GM21825 (cell line): ENCODE measurements around the gene SLC25A30.
"Not testable (repeated sequence)": the region's sequence is repeated elsewhere in the genome, so short reads cannot be mapped to it uniquely, and the experiment has no call there.

Experiments
- ATAC-seq: cut with Tn5 transposase; IDR thresholded peaks from one replicate; pipeline ENCODE4 v1.9.1; 2021; ENCODE audit warnings: mild to moderate bottlenecking, moderate library complexity; ENCODE audit not compliant: unreplicated experiment

SLC25A30 gene

DNA sequence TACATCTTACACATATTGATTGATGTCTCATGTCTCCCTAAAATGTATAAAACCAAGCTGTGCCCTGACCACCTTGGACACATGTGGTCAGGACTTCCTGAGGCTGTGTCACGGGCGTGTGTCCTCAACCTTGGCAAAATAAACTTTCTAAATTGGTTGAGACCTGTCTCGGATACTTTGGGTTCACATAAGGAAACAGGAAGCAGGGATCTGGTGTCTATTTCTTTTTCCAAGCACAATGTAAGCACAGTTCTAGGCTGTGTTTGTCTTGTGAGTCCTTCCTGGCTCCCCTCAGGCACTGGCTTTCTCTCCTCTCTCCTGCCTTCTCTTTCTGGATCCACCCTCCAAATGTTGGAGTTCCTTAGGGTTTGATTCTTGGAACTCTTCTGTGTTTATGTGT, 49.6 kb downstream of the SLC25A30 start:
- ATAC-seq: no peak

DNA sequence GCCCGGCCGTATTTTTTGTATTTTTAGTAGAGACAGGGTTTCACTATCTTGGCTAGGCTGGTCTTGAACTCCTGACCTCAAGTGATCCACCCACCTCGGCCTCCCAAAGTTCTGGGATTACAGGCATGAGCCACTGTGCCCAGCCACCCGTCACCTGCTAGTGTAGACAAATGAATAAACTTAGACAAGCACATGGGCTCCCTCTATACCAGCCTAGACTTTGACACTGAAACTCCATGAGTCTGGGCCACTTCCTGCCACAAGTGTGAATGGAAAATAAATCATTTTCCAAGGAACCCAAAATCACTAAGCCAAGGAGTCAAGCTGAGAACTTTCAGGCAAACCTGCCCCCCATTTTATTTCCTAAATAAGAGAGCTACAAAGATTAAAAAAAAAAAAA, 50.2 kb downstream of the SLC25A30 start:
- ATAC-seq: no peak

DNA sequence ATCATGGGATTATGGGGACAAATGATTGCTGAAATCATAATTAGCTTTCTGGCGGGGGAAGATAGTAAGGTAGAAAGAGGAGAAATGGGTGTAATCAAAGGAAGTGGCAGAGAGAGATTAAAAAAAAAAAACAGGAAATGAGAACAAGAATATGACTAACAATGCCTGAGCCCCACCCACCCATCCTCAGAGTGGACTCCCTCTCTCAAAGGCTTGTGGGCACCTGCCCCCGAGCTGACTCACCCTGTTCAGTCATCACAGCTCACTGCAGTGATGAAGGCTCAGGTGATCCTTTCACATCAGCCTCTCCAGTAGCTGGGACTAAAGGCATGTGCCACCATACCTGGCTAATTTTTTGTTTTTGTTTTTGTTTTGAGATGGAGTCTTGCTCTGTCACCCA, 50.8 kb downstream of the SLC25A30 start:
- ATAC-seq: peak; percentile 92

DNA sequence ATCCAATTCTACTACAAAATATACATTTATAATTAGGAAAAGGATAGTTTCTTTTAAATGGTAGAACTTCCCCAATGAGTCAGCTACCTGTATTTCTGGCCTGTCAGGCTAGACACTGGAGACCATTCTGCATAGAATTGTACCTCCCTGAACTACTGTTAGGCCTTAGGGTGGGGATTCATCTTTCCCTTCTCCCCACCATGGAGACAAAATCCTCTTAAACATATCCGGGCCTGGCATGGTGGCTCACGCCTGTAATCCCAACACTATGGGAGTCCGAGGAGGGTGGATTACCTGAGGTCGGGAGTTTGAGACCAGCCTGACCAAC, 52.7 kb downstream of the SLC25A30 start:
- no peak for ATAC-seq

DNA sequence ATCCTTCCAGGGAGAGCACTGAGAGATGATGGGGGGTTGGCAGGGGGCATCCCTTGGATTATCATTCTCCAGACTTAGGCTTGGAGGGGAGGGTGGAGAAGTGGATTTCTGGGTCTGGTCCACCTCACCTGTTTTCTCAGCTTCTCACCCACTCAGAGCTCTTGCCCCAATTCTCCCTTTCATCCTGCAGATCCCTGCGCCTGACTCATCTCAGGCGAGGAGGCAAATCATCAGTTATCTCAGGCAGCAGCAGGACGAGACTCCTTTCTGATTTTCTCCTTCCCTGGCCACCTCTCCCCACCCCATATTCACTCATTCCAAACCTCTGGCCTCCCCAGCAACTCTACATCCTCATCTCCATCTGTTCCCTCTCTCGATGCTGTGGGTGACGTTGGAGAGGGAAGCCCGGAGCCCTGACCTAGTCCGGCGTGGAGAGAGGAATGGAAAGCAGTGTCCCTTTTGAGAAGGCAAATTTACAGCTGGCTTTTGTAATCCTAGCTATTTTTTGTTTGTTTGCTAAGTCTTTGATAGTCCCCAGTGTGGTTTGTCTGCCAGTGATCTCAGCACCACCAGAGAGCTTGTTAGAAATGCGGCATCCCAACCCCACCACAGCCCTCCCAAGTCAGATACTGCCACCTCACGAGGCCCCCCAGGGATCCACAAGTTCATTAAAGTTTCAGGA, 53.2 kb downstream of the SLC25A30 start:
- ATAC-seq: no peak

DNA sequence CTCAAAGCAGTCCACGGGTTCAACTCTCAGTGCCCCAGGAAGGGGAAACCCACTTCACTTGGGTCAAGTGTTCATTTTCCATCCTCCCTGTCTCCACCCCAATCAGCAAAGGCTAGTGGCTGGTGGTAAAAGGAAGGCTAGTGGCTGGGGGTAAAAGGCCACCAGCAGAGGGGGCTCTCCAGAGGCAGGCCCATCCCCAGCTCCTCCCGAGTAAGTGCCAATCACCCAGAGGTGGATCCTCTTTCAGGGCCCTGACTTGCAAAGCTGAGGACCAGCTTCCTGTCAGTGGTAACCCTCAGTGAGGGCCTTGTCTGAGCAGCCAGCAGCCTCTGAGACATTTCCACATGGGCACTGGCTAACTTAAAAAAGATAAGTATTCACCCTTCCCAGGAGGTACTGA, 55.2 kb downstream of the SLC25A30 start:
- no peak for ATAC-seq

DNA sequence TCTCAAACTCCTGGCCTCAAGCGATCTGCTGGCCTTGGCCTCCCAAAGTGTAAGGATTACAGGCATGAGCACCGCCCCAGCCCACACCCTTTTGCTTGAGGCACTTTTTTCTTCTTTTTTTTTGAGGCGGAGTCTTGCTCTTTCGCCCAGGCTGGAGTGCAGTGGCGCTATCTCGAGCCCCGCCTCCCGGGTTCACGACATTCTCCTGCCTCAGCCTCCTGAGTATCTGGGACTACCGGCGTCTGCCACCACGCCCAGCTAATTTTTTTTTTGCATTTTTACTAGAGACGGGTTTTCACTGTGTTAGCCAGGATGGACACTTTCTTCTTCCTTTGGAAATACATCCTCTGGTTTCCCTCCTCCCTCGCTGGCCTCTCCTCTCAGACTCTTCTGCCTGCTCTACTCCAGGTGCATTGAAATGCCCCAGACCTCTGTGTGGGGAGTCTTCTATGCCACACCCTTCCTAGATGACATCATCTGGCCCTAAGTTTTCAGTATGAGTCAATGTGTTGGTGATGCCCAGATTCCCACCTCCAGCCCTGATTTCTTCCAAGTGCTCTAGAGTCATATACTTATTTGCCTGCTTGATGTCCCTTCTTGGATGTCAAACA, 56.5 kb downstream of the SLC25A30 start:
- ATAC-seq: no peak

DNA sequence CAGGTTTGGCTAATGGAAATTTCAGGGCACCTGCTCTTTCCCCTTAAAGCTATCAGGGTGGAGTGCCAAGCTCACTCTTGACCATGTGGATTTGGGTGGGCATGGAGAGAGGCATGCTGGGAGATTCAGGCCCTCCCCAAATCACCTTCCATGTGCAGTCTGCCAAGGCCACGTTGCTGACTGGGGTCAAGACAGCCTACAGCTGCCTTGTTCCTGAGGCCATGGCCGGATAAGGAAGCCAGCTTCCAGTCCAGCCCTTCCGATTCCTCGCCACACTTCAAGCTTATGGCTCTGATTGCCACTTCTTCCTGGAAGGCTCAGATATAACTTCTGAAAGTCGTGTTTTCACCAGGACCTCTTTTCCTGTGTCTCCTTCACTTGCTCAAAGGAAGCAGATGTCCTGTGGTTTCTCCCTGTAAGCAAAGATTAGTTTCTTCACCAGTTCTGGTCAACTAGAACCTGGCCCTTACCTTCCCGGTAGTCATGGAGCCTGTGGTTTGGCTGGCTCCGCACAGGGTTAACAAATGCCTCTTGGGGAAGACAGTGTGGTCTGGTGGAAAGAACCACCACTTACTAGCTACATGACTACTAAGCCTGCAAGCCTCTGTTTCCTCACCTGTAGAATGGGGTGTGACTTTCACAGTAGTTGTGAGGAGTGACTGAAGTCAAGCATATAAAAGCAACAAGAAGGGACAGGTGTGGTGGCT, 61.1 kb downstream of the SLC25A30 start:
- ATAC-seq: no peak

DNA sequence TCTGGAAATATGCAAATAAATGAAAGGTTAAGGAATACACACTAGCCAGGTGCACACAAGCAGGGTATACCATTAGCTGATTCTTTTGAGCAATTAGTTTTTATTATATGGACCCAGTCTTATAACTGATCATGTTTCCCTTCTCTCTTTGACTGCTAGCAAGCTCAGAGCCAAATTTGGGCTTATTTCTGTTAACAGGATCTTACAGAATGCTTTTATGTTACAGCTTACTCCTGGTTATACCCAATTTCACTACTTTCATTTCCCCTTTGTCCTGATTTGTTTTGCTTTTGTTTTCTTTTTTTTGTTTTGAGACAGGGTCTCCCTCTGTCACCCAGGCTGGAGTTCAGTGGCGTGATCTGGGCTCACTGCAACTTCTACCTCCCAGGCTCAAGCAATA, 64.3 kb downstream of the SLC25A30 start:
- ATAC-seq: peak; percentile 45

DNA sequence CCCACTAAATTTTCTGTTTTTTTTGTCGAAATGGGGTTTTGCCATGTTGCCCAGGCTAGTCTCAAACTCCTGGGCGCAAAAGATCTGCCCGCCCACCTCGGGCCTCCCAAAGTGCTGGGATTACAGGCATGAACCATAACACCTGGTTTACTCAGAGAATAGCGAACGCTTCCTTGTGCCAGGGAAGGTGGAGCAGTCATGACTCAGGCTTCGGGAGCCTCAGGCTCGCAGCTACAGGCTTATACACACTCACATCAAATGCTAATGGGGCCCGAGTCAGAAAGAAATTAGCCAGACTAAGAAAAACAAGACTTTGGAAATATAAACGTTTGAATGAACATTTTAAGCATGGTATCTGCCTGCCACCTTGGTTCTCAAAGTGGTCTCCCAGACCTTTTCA, 66.1 kb downstream of the SLC25A30 start:
- ATAC-seq: no peak

DNA sequence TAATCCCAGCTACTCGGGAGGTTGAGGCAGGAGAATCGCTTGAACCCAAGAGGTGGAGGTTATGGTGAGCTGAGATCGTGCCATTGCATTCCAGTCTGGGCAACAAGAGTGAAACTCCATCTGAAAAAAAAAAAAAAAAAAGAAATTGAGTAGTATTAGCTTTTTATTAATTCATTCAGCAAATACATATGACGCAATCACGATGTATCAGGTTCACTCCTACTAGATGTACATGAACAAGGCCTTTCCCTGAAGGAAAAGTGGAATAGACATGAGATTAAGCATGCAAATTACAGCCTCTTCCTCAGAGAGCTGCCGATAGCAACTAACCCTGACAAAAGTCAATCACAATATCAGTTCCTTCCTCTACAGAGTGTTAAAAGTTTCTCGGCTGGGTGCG, 68.0 kb downstream of the SLC25A30 start:
- no peak for ATAC-seq

DNA sequence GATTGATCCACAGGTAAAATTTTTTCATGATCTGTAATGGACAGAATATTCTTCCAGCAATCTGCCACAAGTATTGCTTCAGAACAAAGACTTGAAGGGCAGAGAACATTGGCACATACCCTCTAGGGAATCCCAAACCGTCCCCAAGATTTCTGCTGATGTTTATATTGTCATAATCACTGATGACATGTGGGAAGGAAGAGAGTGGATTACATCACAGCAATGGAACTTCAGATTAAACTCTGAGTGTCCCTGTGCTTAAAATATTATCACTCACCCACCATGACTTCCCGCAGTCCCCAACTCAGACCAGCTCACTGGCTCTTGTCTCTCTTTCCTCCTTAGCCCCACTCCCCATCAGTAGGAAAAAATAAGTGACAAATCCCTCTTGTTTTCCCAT, 68.7 kb downstream of the SLC25A30 start:
- ATAC-seq: no peak

DNA sequence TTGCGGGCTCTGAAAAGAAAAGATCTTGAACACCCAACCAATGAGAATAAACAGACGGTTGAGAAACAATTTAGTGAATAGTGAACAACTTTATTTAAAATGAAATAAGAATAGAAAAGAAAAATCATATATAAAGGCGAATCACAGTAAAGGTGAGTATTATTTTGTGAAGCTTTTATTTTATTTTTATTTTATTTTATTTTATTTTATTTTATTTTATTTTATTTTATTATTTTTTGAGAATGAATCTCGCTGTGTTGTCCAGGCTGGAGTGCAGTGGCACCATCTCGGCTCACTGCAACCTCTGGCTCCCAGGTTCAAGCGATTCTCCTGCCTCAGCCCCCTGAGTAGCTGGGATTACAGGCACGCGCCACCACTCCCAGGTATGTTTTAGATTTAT, 74.1 kb downstream of the SLC25A30 start:
- not testable (repeated sequence) for ATAC-seq
